HFF-Myc (cell line): ENCODE data around the gene EMCN.

Experiments
- DNase-seq: peaks from one replicate; pipeline ENCODE4 v3.0.0-alpha.2; 2011; ENCODE audit warnings: low read depth; ENCODE audit errors: extremely low read depth
- H3K4me3 ChIP-seq: replicated peaks from 2 replicates; pipeline ENCODE4 v1.5.1; 2011; ENCODE audit warnings: low read depth, mild to moderate bottlenecking, control low read depth, low read length
- CTCF ChIP-seq: IDR thresholded peaks from 2 replicates; pipeline ENCODE4 v1.5.1; 2012; ENCODE audit warnings: mild to moderate bottlenecking, low read depth, low read length, control low read depth; ENCODE audit errors: missing control alignments

EMCN gene

GRCh38 chr4:100517864-100518341 lies at the start of gene EMCN:
TSS of gene EMCN (minus strand) at chr4:100518022. CDS start at chr4:100517914, 108 bp downstream.
- DNase-seq = no peak
- TF ChIP-seq CTCF = no peak
- no peak within 1 kb of the TSS for H3K4me3 ChIP-seq

- no peak overlapping the region for H3K4me3 ChIP-seq
- no peak for TF ChIP-seq CTCF
- no peak for DNase-seq
Measured at GRCh38 chr4:100566396-100566795, 48.6 kb upstream of the EMCN start.

GRCh38 chr4:100557306-100557705 lies 39.5 kb upstream of the EMCN start:
- H3K4me3 ChIP-seq = no peak overlapping the region
- TF ChIP-seq CTCF = no peak
- no peak for DNase-seq

GRCh38 chr4:100555611-100556337 lies 38.0 kb upstream of the EMCN start:
- no peak for DNase-seq
- TF ChIP-seq CTCF = no peak
- H3K4me3 ChIP-seq = no peak overlapping the region

GRCh38 chr4:100548200-100548560 lies 30.4 kb upstream of the EMCN start:
- TF ChIP-seq CTCF = no peak
- H3K4me3 ChIP-seq = no peak overlapping the region
- DNase-seq = no peak

GRCh38 chr4:100547541-100548199 lies 29.8 kb upstream of the EMCN start:
- DNase-seq = no peak
- no peak for TF ChIP-seq CTCF

More at GRCh38 chr4:100547541-100548199, 29.8 kb upstream of the EMCN start:
- no peak overlapping the region for H3K4me3 ChIP-seq
